SK-N-SH (cell line): ENCODE measurements around the gene SNN. TPM values are rescaled to one million over a fixed set of nuclear protein-coding genes. Genes with fewer than 3 reads are reported as not detected.
A peak's percentile ranks its signal among the peaks of the same experiment; 100 is the strongest.

Source experiments
- CTCF ChIA-PET: fragments of 300-600, 350-600 bp; formaldehyde crosslinking; extraction: SDS; loops from one replicate; lab custom pipeline; 2021; lab: Yijun Ruan, JAX
- POLR2A ChIA-PET: fragments of 350-600 bp; sonication (Branson Sonifier 250); formaldehyde crosslinking; extraction: SDS; loops from one replicate; lab custom pipeline; 2020; ENCODE audit warnings: antibody characterized with exemption, inconsistent platforms; lab: Yijun Ruan, JAX
- DNase-seq: peaks from one replicate; pipeline ENCODE4 v3.0.0; 2012
- H2AFZ ChIP-seq: fragments of 200-600 bp; sonication (generic); 2 replicates; pipeline ENCODE4 v1.8.1; 2016; ENCODE audit warnings: antibody characterized with exemption, mild to moderate bottlenecking, low read depth
- H3F3A ChIP-seq: fragments of 200-600 bp; sonication (generic); replicated peaks from 2 replicates; pipeline ENCODE3; 2016; ENCODE audit warnings: antibody characterized with exemption, mild to moderate bottlenecking; ENCODE audit not compliant: insufficient read depth
- H3K27ac ChIP-seq, 2 experiments: fragments of 200-500 bp in 1 of 2; fragments of 200-600 bp in 1 of 2; sonication (Bioruptor generic) in 1 of 2; sonication (generic), shearing (Covaris generic) in 1 of 2; 2 replicates each; pipeline versions ENCODE4 v1.5.1 to v1.6.1; 2014 to 2016; ENCODE audit warnings: low read depth in 2 of 2, inconsistent platforms in 1 of 2, low read length in 1 of 2, mild to moderate bottlenecking in 1 of 2, mixed read lengths in 1 of 2
- H3K27me3 ChIP-seq: fragments of 200-600 bp; sonication (generic), shearing (Covaris generic); 2 replicates; pipeline ENCODE4 v1.6.1; 2016; ENCODE audit warnings: mixed run types; ENCODE audit not compliant: insufficient read depth
- H3K36me3 ChIP-seq, 2 experiments: fragments of 200-500 bp in 1 of 2; fragments of 200-600 bp in 1 of 2; sonication (Bioruptor generic) in 1 of 2; sonication (generic) in 1 of 2; replicated peaks in 1 of 2; 2 replicates each; pipeline versions ENCODE3 to v1.5.1; 2014 to 2016; ENCODE audit warnings: low read length in 1 of 2, mild to moderate bottlenecking in 1 of 2; ENCODE audit not compliant: insufficient read depth in 2 of 2, control insufficient read depth in 1 of 2
- H3K4me1 ChIP-seq, 2 experiments: fragments of 200-500 bp in 1 of 2; fragments of 200-600 bp in 1 of 2; sonication (Bioruptor generic) in 1 of 2; sonication (generic), shearing (Covaris generic) in 1 of 2; 2 replicates each; pipeline versions ENCODE4 v1.5.1 to v1.6.1; 2014 to 2016; ENCODE audit warnings: low read depth in 1 of 2, low read length in 1 of 2, mixed run types in 1 of 2; ENCODE audit not compliant: insufficient read depth in 2 of 2, control insufficient read depth in 1 of 2
- H3K4me2 ChIP-seq: fragments of 200-600 bp; sonication (generic), shearing (Covaris generic); 2 replicates; pipeline ENCODE4 v1.6.1; 2017; ENCODE audit warnings: mixed run types
- H3K4me3 ChIP-seq, 2 experiments: fragments of 200-500 bp in 1 of 2; fragments of 200-600 bp in 1 of 2; sonication (Bioruptor generic) in 1 of 2; sonication (generic), shearing (Covaris generic) in 1 of 2; 2 replicates each; pipeline versions ENCODE4 v1.5.1 to v1.8.1; 2014 to 2016; ENCODE audit warnings: low read depth in 2 of 2, inconsistent platforms in 1 of 2, low read length in 1 of 2, mild to moderate bottlenecking in 1 of 2, mixed read lengths in 1 of 2, moderate library complexity in 1 of 2
- H3K79me2 ChIP-seq: fragments of 200-600 bp; sonication (generic); 2 replicates; pipeline ENCODE4 v1.8.1; 2017; ENCODE audit warnings: mild to moderate bottlenecking; ENCODE audit not compliant: insufficient read depth
- H3K9ac ChIP-seq: fragments of 200-600 bp; sonication (generic); 2 replicates; pipeline ENCODE4 v1.6.1; 2017; ENCODE audit warnings: mixed run types
- H3K9me2 ChIP-seq: fragments of 200-600 bp; sonication (generic); 2 replicates; pipeline ENCODE4 v1.6.1; 2017; ENCODE audit warnings: mixed run types
- H3K9me3 ChIP-seq: fragments of 200-600 bp; sonication (generic); 2 replicates; pipeline ENCODE4 v1.6.1; 2017; ENCODE audit warnings: mixed run types, mild to moderate bottlenecking, moderate library complexity
- H4K20me1 ChIP-seq: fragments of 200-600 bp; sonication (generic); 2 replicates; pipeline ENCODE4 v1.6.1; 2017; ENCODE audit warnings: mild to moderate bottlenecking, mixed run types; ENCODE audit not compliant: insufficient read depth
- CTCF ChIP-seq: fragments of 200-600 bp; sonication (generic); IDR thresholded peaks from 2 replicates; pipeline ENCODE4 v1.6.1; 2017; ENCODE audit warnings: antibody characterized with exemption, mild to moderate bottlenecking, moderate library complexity
- EP300 ChIP-seq, 2 experiments: IDR thresholded peaks; 2 replicates each; pipeline versions ENCODE4 v1.4.0 to v1.6.1; 2012; ENCODE audit warnings: borderline replicate concordance in 1 of 2, low read depth in 1 of 2, low read length in 1 of 2
- EZH2phosphoT487 ChIP-seq: fragments of 200-600 bp; sonication (generic); IDR thresholded peaks from 2 replicates; pipeline ENCODE4 v1.6.1; 2017; ENCODE audit warnings: low read depth, mixed run types, mild to moderate bottlenecking, antibody characterized with exemption, moderate library complexity, borderline replicate concordance
- FOSL2 ChIP-seq: IDR thresholded peaks from 2 replicates; pipeline ENCODE4 v1.4.0; 2012; ENCODE audit warnings: low read depth, mild to moderate bottlenecking, moderate library complexity, borderline replicate concordance
- FOXM1 ChIP-seq: IDR thresholded peaks from 2 replicates; pipeline ENCODE4 v1.4.0; 2012; ENCODE audit warnings: low read depth, mild to moderate bottlenecking
- GABPA ChIP-seq: IDR thresholded peaks from 2 replicates; pipeline ENCODE4 v1.4.0; 2012; ENCODE audit warnings: low read depth, mild to moderate bottlenecking
- GATA2 ChIP-seq: sonication (generic); formaldehyde crosslinking; IDR thresholded peaks from 2 replicates; pipeline ENCODE4 v1.5.0; 2020; ENCODE audit warnings: mild to moderate bottlenecking, missing genetic modification reagents
- POLR2AphosphoS5 ChIP-seq: IDR thresholded peaks from 2 replicates; pipeline ENCODE4 v1.6.1; 2012; ENCODE audit warnings: low read depth, low read length
- RAD21 ChIP-seq: IDR thresholded peaks from 2 replicates; pipeline ENCODE4 v1.6.1; 2012; ENCODE audit warnings: mild to moderate bottlenecking, low read length
- RFX5 ChIP-seq: IDR thresholded peaks from 2 replicates; pipeline ENCODE4 v1.6.1; 2012; ENCODE audit warnings: mild to moderate bottlenecking, improper control_type of control experiment, low read length
- SIN3A ChIP-seq: IDR thresholded peaks from 2 replicates; pipeline ENCODE4 v1.6.1; 2012; ENCODE audit warnings: low read depth, mild to moderate bottlenecking, low read length, moderate library complexity, borderline replicate concordance
- SMC3 ChIP-seq: IDR thresholded peaks from 2 replicates; pipeline ENCODE4 v1.6.1; 2012; ENCODE audit warnings: low read depth, low read length, improper control_type of control experiment
- TEAD4 ChIP-seq: IDR thresholded peaks from 2 replicates; pipeline ENCODE4 v1.4.0; 2012; ENCODE audit warnings: mild to moderate bottlenecking, borderline replicate concordance; ENCODE audit not compliant: insufficient read depth
- USF1 ChIP-seq: IDR thresholded peaks from 2 replicates; pipeline ENCODE4 v1.4.0; 2012; ENCODE audit warnings: low read depth, borderline replicate concordance
- WGBS: methylation state at CpG from one replicate; pipeline ENCODE4 v1.1.6; 2017; ENCODE audit warnings: low lambda C conversion rate; 5-methylcytosine and 5-hydroxymethylcytosine counted together
- polyA plus RNA-seq, 3 experiments: library from polyadenylated mRNA; depleted of rRNA; stranded (reverse); fragments of >200 nt; gene quantifications; 2 replicates each; pipeline ENCODE4 v1.2.3, GENCODE V29; 2012

SNN gene
- polyA plus RNA-seq, 1 of the 3 experiments (the other 2 are of a cell fraction) = 15.4 TPM

- DNase-seq = peak; percentile 58
- no peak overlapping the region for H3K4me3 ChIP-seq
- TF ChIP-seq CTCF (peak; percentile 83), GABPA (no peak), GATA2 (peak; percentile 51; the same call in 1 of the 2 replicates), SMC3 (peak; percentile 65), RAD21 (peak; percentile 86)
- H3K9me2 ChIP-seq = no peaks in the 10 kb centered on the region
- H3K27me3 ChIP-seq = no peaks in the 10 kb centered on the region
- POLR2A ChIA-PET = no interaction called here
- H3K4me2 ChIP-seq = peak overlapping the region; percentile 50; the same call in 1 of the 2 replicates
- WGBS = 55% methylated on average over 20 of the region's 20 CpGs
- no peaks in the 10 kb centered on the region for H3K79me2 ChIP-seq
- no peaks in the 10 kb centered on the region for H3K9me3 ChIP-seq
- CTCF ChIA-PET = interaction anchor here (0.6 to 4.3 kb wide), 36 partner anchors 9 to 677 kb away, joined by 3 to 38 read pairs (median 4); partner anchors contain the start of gene LITAF
- H3K9ac ChIP-seq = peak overlapping the region; percentile 43; the same call in 1 of the 2 replicates
- peaks cover 8 to 10% of the 10 kb centered on the region in 2 experiments; a peak in 3 of 4 replicates for H3K4me1 ChIP-seq
- H2AFZ ChIP-seq = peak overlapping the region; percentile 63; the same call in 1 of the 2 replicates
- H3K36me3 ChIP-seq = no peaks in the 10 kb centered on the region
- H3F3A ChIP-seq = peaks cover 8% of the 10 kb centered on the region
- peak overlapping the region in 1 of 2 experiments; percentile 89; a peak in 2 of 4 replicates for H3K27ac ChIP-seq
- no peaks in the 10 kb centered on the region for H4K20me1 ChIP-seq
These were observed 27.1 kb upstream of the SNN start for GRCh38 chr16:11640987-11641817.

- Histone ChIP-seq H3K4me3 (no peak overlapping the region), H3K79me2 (no peaks in the 10 kb centered on the region), H3F3A (peaks cover 8% of the 10 kb centered on the region), H3K9me3 (no peaks in the 10 kb centered on the region), H3K36me3 (no peaks in the 10 kb centered on the region), H3K27ac (no peak overlapping the region), H4K20me1 (no peaks in the 10 kb centered on the region), H3K4me2 (no peak overlapping the region), H3K9me2 (no peaks in the 10 kb centered on the region), H3K27me3 (no peaks in the 10 kb centered on the region), H2AFZ (no peak overlapping the region), H3K9ac (no peak overlapping the region), H3K4me1 (peaks cover 8 to 10% of the 10 kb centered on the region in 2 experiments; a peak in 3 of 4 replicates)
- TF ChIP-seq FOSL2 = no peak
- TF ChIP-seq FOXM1 = no peak
- no peak for TF ChIP-seq TEAD4
- TF ChIP-seq GATA2 = no peak
- TF ChIP-seq POLR2AphosphoS5 = no peak
- TF ChIP-seq EZH2phosphoT487 = no peak
- no peak for TF ChIP-seq USF1
- TF ChIP-seq RFX5 = no peak
- TF ChIP-seq SIN3A = no peak
- TF ChIP-seq SMC3 = no peak
- TF ChIP-seq EP300 (IDR thresholded peaks at IDR 0.05; ENCODE audit: borderline replicate concordance in 1 of 2, low read depth in 1 of 2, low read length in 1 of 2) = no peak
- ChIA-PET CTCF (interaction anchor here (0.7 to 4.3 kb wide), 10 partner anchors 17 to 246 kb away, joined by 3 to 38 read pairs (median 3); no protein-coding TSS in a partner anchor), POLR2A (no interaction called here)
- no peak for DNase-seq
- WGBS = 71% methylated on average over 4 of the region's 4 CpGs
These were observed 25.5 kb upstream of the SNN start for GRCh38 chr16:11642765-11643116.
